SK-N-SH (cell line): ENCODE measurements around the gene TM9SF4. TPM values are rescaled to one million over a fixed set of nuclear protein-coding genes. Genes with fewer than 3 reads are reported as not detected.

Experiments
- CTCF ChIA-PET: fragments of 300-600, 350-600 bp; formaldehyde crosslinking; extraction: SDS; loops from one replicate; lab custom pipeline; 2021; lab: Yijun Ruan, JAX
- POLR2A ChIA-PET: fragments of 350-600 bp; sonication (Branson Sonifier 250); formaldehyde crosslinking; extraction: SDS; loops from one replicate; lab custom pipeline; 2020; ENCODE audit warnings: antibody characterized with exemption, inconsistent platforms; lab: Yijun Ruan, JAX
- DNase-seq: peaks from one replicate; pipeline ENCODE4 v3.0.0; 2012
- H2AFZ ChIP-seq: fragments of 200-600 bp; sonication (generic); 2 replicates; pipeline ENCODE4 v1.8.1; 2016; ENCODE audit warnings: antibody characterized with exemption, mild to moderate bottlenecking, low read depth
- H3F3A ChIP-seq: fragments of 200-600 bp; sonication (generic); replicated peaks from 2 replicates; pipeline ENCODE3; 2016; ENCODE audit warnings: antibody characterized with exemption, mild to moderate bottlenecking; ENCODE audit not compliant: insufficient read depth
- H3K27ac ChIP-seq, 2 experiments: fragments of 200-500 bp in 1 of 2; fragments of 200-600 bp in 1 of 2; sonication (Bioruptor generic) in 1 of 2; sonication (generic), shearing (Covaris generic) in 1 of 2; 2 replicates each; pipeline versions ENCODE4 v1.5.1 to v1.6.1; 2014 to 2016; ENCODE audit warnings: low read depth in 2 of 2, inconsistent platforms in 1 of 2, low read length in 1 of 2, mild to moderate bottlenecking in 1 of 2, mixed read lengths in 1 of 2
- H3K27me3 ChIP-seq: fragments of 200-600 bp; sonication (generic), shearing (Covaris generic); 2 replicates; pipeline ENCODE4 v1.6.1; 2016; ENCODE audit warnings: mixed run types; ENCODE audit not compliant: insufficient read depth
- H3K36me3 ChIP-seq, 2 experiments: fragments of 200-500 bp in 1 of 2; fragments of 200-600 bp in 1 of 2; sonication (Bioruptor generic) in 1 of 2; sonication (generic) in 1 of 2; replicated peaks in 1 of 2; 2 replicates each; pipeline versions ENCODE3 to v1.5.1; 2014 to 2016; ENCODE audit warnings: low read length in 1 of 2, mild to moderate bottlenecking in 1 of 2; ENCODE audit not compliant: insufficient read depth in 2 of 2, control insufficient read depth in 1 of 2
- H3K4me1 ChIP-seq, 2 experiments: fragments of 200-500 bp in 1 of 2; fragments of 200-600 bp in 1 of 2; sonication (Bioruptor generic) in 1 of 2; sonication (generic), shearing (Covaris generic) in 1 of 2; 2 replicates each; pipeline versions ENCODE4 v1.5.1 to v1.6.1; 2014 to 2016; ENCODE audit warnings: low read depth in 1 of 2, low read length in 1 of 2, mixed run types in 1 of 2; ENCODE audit not compliant: insufficient read depth in 2 of 2, control insufficient read depth in 1 of 2
- H3K4me2 ChIP-seq: fragments of 200-600 bp; sonication (generic), shearing (Covaris generic); 2 replicates; pipeline ENCODE4 v1.6.1; 2017; ENCODE audit warnings: mixed run types
- H3K4me3 ChIP-seq, 2 experiments: fragments of 200-500 bp in 1 of 2; fragments of 200-600 bp in 1 of 2; sonication (Bioruptor generic) in 1 of 2; sonication (generic), shearing (Covaris generic) in 1 of 2; 2 replicates each; pipeline versions ENCODE4 v1.5.1 to v1.8.1; 2014 to 2016; ENCODE audit warnings: low read depth in 2 of 2, inconsistent platforms in 1 of 2, low read length in 1 of 2, mild to moderate bottlenecking in 1 of 2, mixed read lengths in 1 of 2, moderate library complexity in 1 of 2
- H3K79me2 ChIP-seq: fragments of 200-600 bp; sonication (generic); 2 replicates; pipeline ENCODE4 v1.8.1; 2017; ENCODE audit warnings: mild to moderate bottlenecking; ENCODE audit not compliant: insufficient read depth
- H3K9ac ChIP-seq: fragments of 200-600 bp; sonication (generic); 2 replicates; pipeline ENCODE4 v1.6.1; 2017; ENCODE audit warnings: mixed run types
- H3K9me2 ChIP-seq: fragments of 200-600 bp; sonication (generic); 2 replicates; pipeline ENCODE4 v1.6.1; 2017; ENCODE audit warnings: mixed run types
- H3K9me3 ChIP-seq: fragments of 200-600 bp; sonication (generic); 2 replicates; pipeline ENCODE4 v1.6.1; 2017; ENCODE audit warnings: mixed run types, mild to moderate bottlenecking, moderate library complexity
- H4K20me1 ChIP-seq: fragments of 200-600 bp; sonication (generic); 2 replicates; pipeline ENCODE4 v1.6.1; 2017; ENCODE audit warnings: mild to moderate bottlenecking, mixed run types; ENCODE audit not compliant: insufficient read depth
- CHD2 ChIP-seq: fragments of 150-350 bp; IDR thresholded peaks from 2 replicates; pipeline ENCODE4 v1.6.1; 2018; ENCODE audit warnings: low read length; ENCODE audit not compliant: partially characterized antibody
- CTCF ChIP-seq: fragments of 200-600 bp; sonication (generic); IDR thresholded peaks from 2 replicates; pipeline ENCODE4 v1.6.1; 2017; ENCODE audit warnings: antibody characterized with exemption, mild to moderate bottlenecking, moderate library complexity
- ELF1 ChIP-seq: IDR thresholded peaks from 2 replicates; pipeline ENCODE4 v1.4.0; 2012
- EZH2phosphoT487 ChIP-seq: fragments of 200-600 bp; sonication (generic); IDR thresholded peaks from 2 replicates; pipeline ENCODE4 v1.6.1; 2017; ENCODE audit warnings: low read depth, mixed run types, mild to moderate bottlenecking, antibody characterized with exemption, moderate library complexity, borderline replicate concordance
- FOXJ3 ChIP-seq: sonication (generic); formaldehyde crosslinking; IDR thresholded peaks from 2 replicates; pipeline ENCODE4 v1.5.1; 2020; ENCODE audit warnings: mild to moderate bottlenecking, missing genetic modification reagents
- GABPA ChIP-seq: IDR thresholded peaks from 2 replicates; pipeline ENCODE4 v1.4.0; 2012; ENCODE audit warnings: low read depth, mild to moderate bottlenecking
- NFIC ChIP-seq: IDR thresholded peaks from 2 replicates; pipeline ENCODE4 v1.4.0; 2012; ENCODE audit warnings: borderline replicate concordance
- POLR2AphosphoS5 ChIP-seq: IDR thresholded peaks from 2 replicates; pipeline ENCODE4 v1.6.1; 2012; ENCODE audit warnings: low read depth, low read length
- RCOR1 ChIP-seq: fragments of 150-350 bp; IDR thresholded peaks from 2 replicates; pipeline ENCODE4 v1.6.1; 2017; ENCODE audit warnings: antibody characterized with exemption, low read length
- RFX5 ChIP-seq: IDR thresholded peaks from 2 replicates; pipeline ENCODE4 v1.6.1; 2012; ENCODE audit warnings: mild to moderate bottlenecking, improper control_type of control experiment, low read length
- RXRA ChIP-seq: IDR thresholded peaks from 2 replicates; pipeline ENCODE4 v1.4.0; 2012; ENCODE audit warnings: low read depth, mild to moderate bottlenecking, borderline replicate concordance
- SMC3 ChIP-seq: IDR thresholded peaks from 2 replicates; pipeline ENCODE4 v1.6.1; 2012; ENCODE audit warnings: low read depth, low read length, improper control_type of control experiment
- TEAD4 ChIP-seq: IDR thresholded peaks from 2 replicates; pipeline ENCODE4 v1.4.0; 2012; ENCODE audit warnings: mild to moderate bottlenecking, borderline replicate concordance; ENCODE audit not compliant: insufficient read depth
- ZBTB33 ChIP-seq: IDR thresholded peaks from 2 replicates; pipeline ENCODE4 v1.4.0; 2012; ENCODE audit warnings: low read depth, borderline replicate concordance
- WGBS: methylation state at CpG from one replicate; pipeline ENCODE4 v1.1.6; 2017; ENCODE audit warnings: low lambda C conversion rate; 5-methylcytosine and 5-hydroxymethylcytosine counted together
- polyA plus RNA-seq, 3 experiments: library from polyadenylated mRNA; depleted of rRNA; stranded (reverse); fragments of >200 nt; gene quantifications; 2 replicates each; pipeline ENCODE4 v1.2.3, GENCODE V29; 2012

The TM9SF4 gene
- polyA plus RNA-seq, 1 of the 3 experiments (the other 2 are of a cell fraction) = 61.0 TPM

GRCh38 chr20:32109392-32110172 lies at the start of gene TM9SF4 (continued):
- TF ChIP-seq ZBTB33 = no peak
- no peak for TF ChIP-seq RCOR1
- TF ChIP-seq POLR2AphosphoS5 = peak; percentile 82
- no peak for TF ChIP-seq RXRA
- TF ChIP-seq RFX5 = no peak
- peak; percentile 75 for TF ChIP-seq GABPA
- no peak for TF ChIP-seq TEAD4
- TF ChIP-seq ELF1 = peak; percentile 87
- no peak for TF ChIP-seq CTCF
- TF ChIP-seq NFIC = no peak
- no peak for TF ChIP-seq FOXJ3 (CRISPR knock-in tag)

- no peak for TF ChIP-seq EZH2phosphoT487
- no peak for TF ChIP-seq SMC3
- TF ChIP-seq CHD2 = no peak
- peaks cover 52% of the 10 kb centered on the region for H3K27me3 ChIP-seq
- H3K79me2 ChIP-seq = no peaks in the 10 kb centered on the region
- no peak for DNase-seq
- 22% methylated on average over 4 of the region's 4 CpGs for WGBS
- no peaks in the 10 kb centered on the region for H3K9me3 ChIP-seq
- peaks cover 4% of the 10 kb centered on the region for H3F3A ChIP-seq
- CTCF ChIA-PET = interaction anchor here (0.8 kb wide), 1 partner anchor 30 kb away, joined by 3 read pairs; no protein-coding TSS in a partner anchor
- H3K9ac ChIP-seq = no peak overlapping the region
- H3K4me2 ChIP-seq = no peak overlapping the region
- H4K20me1 ChIP-seq = no peaks in the 10 kb centered on the region
- no peaks in the 10 kb centered on the region for H3K9me2 ChIP-seq
- no peaks in the 10 kb centered on the region; a peak in 1 of 4 replicates for H3K4me1 ChIP-seq
- no peak overlapping the region for H2AFZ ChIP-seq
- H3K27ac ChIP-seq = no peak overlapping the region
- H3K4me3 ChIP-seq = no peak overlapping the region
- H3K36me3 ChIP-seq = no peaks in the 10 kb centered on the region
- POLR2A ChIA-PET = no interaction called here
These were observed 46.7 kb upstream of the TM9SF4 start for GRCh38 chr20:32062776-32063170.
